ENCODE measurements around the gene ZNF442. TPM values are rescaled to one million over a fixed set of nuclear protein-coding genes. Genes with fewer than 3 reads are reported as not detected.
A peak's percentile ranks its signal among the peaks of the same experiment; 100 is the strongest.
"Not testable (repeated sequence)": the region's sequence is repeated elsewhere in the genome, so short reads cannot be mapped to it uniquely, and the experiment has no call there.

ZNF442 gene
- total and polyA plus RNA-seq, 4 donors = 2.9 to 13.2 (median 7.4) TPM

DNA sequence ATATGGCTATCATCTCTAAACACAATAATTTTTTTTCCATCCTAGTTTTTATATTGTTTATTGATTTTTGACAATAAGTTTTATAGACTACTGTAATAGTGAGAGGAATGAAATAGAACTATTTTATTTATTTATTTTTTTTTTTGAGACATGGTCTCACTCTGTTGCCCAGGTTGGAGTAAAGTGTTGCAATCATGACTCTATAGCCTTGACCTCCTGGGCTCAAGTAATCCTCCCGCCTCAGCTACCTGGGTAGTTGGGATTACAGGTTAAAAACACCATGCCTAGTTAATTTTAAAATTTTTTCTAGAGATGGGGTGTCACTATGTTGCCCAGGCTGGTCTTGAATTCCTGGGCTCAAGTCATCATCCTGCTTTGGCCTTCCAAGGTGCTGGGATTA is 8.5 kb upstream of the ZNF442 start:
- Histone ChIP-seq H3K4me3 (ENCODE audit: low read depth, low read length) (no peak overlapping the region), H3K36me3 (ENCODE audit: control insufficient read depth, insufficient read depth, low read length) (no peaks in the 10 kb centered on the region), H3K27ac (ENCODE audit: low read depth, low read length) (no peak overlapping the region), H3K4me1 (ENCODE audit: control insufficient read depth, insufficient read depth, low read length) (no peaks in the 10 kb centered on the region), H3K27me3 (ENCODE audit: control insufficient read depth, insufficient read depth, low read length) (no peaks in the 10 kb centered on the region), H3K9me3 (ENCODE audit: control insufficient read depth, insufficient read depth, low read length) (no peaks in the 10 kb centered on the region)
- WGBS (ENCODE audit: insufficient coverage) = no CpG with 5 or more reads among the region's 1 CpG
- DNase-seq (ENCODE audit: low read depth in 4 of 6, low spot score in 6 of 6) = no peak

DNA sequence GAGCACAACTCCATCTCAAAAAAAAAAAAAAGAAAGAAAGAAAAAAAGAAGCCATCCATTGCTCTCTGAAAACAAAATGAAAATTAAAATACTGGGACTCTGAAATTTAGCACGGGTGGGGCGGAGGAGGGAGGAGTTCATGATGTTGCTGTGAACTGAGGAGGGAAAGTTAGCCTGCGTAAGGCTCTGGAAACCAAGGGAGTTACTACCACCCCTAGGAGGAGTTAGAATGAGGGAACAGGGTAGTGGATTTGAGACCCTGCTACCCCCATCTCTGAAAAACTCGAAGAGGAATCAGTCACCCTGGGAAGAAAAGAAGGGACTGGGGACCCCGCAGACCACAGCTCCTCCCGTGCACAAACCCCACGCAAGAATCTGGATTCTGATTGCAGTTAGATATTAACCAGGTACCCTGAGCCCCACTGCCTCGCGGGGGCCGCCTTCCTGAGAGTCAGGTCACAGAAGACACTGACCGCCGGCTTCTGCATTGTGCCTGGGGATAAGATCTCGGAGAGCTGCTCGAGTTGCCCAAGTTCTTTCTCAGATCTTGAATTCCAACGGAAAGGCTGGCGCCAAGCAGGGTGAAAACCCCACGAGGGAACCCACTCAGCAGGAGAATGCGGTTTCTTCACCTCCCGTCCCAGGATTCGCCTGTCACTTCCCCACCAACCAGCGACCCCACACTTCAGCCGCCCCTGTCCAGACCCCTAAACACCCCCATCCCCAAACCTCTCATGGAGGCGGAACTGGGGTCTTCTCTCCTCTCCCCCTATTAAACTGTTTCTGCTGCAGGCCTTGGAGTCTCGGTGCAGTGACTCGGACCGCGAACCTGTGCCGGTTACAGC is 870 bp downstream of the ZNF442 start:
- DNase-seq (ENCODE audit: low read depth in 4 of 6, low spot score in 6 of 6) = peak in 5 of 6 donors; percentile 1 to 29 (median 9)
- H3K4me3 ChIP-seq (ENCODE audit: low read depth, low read length) = peak overlapping the region; percentile 84
- H3K27ac ChIP-seq (ENCODE audit: low read depth, low read length) = peak overlapping the region; percentile 96
- H3K9me3 ChIP-seq (ENCODE audit: control insufficient read depth, insufficient read depth, low read length) = no peaks in the 10 kb centered on the region
- WGBS (ENCODE audit: insufficient coverage) = 3% methylated on average over 23 of the region's 28 CpGs
- H3K36me3 ChIP-seq (ENCODE audit: control insufficient read depth, insufficient read depth, low read length) = peaks cover 3% of the 10 kb centered on the region
- no peaks in the 10 kb centered on the region for H3K27me3 ChIP-seq (ENCODE audit: control insufficient read depth, insufficient read depth, low read length)
- peaks cover 20% of the 10 kb centered on the region for H3K4me1 ChIP-seq (ENCODE audit: control insufficient read depth, insufficient read depth, low read length)

DNA sequence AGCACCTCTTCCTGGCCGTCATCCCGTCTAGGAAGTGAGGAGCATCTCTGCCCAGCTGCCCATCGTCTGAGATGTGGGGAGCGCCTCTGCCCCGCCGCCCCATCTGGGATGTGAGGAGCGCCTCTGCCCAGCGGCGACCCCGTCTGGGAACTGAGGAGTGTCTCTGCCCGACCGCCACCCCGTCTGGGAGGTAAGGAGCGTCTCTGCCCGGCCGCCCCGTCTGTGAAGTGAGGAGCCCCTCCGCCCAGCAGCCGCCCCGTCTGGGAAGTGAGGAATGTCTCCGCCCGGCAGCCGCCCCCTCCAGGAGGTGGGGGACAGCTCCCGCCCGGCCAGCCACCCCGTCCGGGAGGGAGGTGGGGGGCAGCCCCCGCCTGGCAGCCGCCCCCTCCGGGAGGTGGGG is 3.2 kb downstream of the ZNF442 start:
- not testable (repeated sequence) for H3K4me3 ChIP-seq (ENCODE audit: low read depth, low read length); H3K9me3 ChIP-seq (ENCODE audit: control insufficient read depth, insufficient read depth, low read length); DNase-seq (ENCODE audit: low read depth in 4 of 6, low spot score in 6 of 6); H3K36me3 ChIP-seq (ENCODE audit: control insufficient read depth, insufficient read depth, low read length); H3K27me3 ChIP-seq (ENCODE audit: control insufficient read depth, insufficient read depth, low read length); H3K27ac ChIP-seq (ENCODE audit: low read depth, low read length)
- peaks cover 20% of the 10 kb centered on the region for H3K4me1 ChIP-seq (ENCODE audit: control insufficient read depth, insufficient read depth, low read length)
- 97% methylated on average over 20 of the region's 30 CpGs for WGBS (ENCODE audit: insufficient coverage)

DNA sequence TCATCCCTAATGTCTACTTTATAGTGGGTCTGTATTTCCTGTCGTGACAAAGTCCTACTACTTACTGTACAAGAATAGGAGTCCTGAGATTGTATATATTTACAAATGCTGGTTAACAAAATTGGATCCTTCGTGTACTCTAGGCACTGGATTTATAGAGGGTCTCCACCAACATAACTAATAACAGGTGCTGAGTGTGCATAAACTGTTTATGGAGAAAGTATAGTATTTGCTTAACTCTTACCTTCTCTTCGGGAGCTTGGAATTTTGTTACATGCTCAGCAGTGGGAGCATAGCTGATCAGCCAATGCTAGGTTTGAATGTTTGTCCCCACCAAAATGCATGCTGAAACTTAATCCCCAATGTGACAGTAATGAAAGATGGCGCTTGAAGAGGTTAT is 12.1 kb downstream of the ZNF442 start:
- no peaks in the 10 kb centered on the region for H3K27me3 ChIP-seq (ENCODE audit: control insufficient read depth, insufficient read depth, low read length)
- no peaks in the 10 kb centered on the region for H3K4me1 ChIP-seq (ENCODE audit: control insufficient read depth, insufficient read depth, low read length)
- peaks cover 7% of the 10 kb centered on the region for H3K36me3 ChIP-seq (ENCODE audit: control insufficient read depth, insufficient read depth, low read length)
- no peak overlapping the region for H3K4me3 ChIP-seq (ENCODE audit: low read depth, low read length)
- no CpG with 5 or more reads among the region's 4 CpGs for WGBS (ENCODE audit: insufficient coverage)
- H3K9me3 ChIP-seq (ENCODE audit: control insufficient read depth, insufficient read depth, low read length) = peaks cover 20% of the 10 kb centered on the region
- no peak overlapping the region for H3K27ac ChIP-seq (ENCODE audit: low read depth, low read length)
- DNase-seq (ENCODE audit: low read depth in 4 of 6, low spot score in 6 of 6) = no peak

DNA sequence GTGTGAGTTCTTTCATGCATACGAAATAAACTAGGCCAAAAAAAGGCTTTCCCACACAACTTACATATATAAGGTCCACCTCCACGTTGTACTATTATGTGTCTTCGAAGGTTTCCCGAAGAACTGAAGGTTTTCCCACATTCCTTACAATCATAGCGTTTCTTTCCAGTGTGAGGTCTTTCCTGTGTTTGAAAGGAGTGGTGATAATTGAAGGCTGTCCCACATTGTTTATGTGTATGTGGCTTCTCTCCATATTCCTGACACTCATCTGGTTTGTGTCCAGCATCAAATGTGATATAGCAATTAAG is 14.6 kb downstream of the ZNF442 start:
- Histone ChIP-seq H3K4me3 (ENCODE audit: low read depth, low read length) (no peak overlapping the region), H3K27me3 (ENCODE audit: control insufficient read depth, insufficient read depth, low read length) (no peaks in the 10 kb centered on the region), H3K9me3 (ENCODE audit: control insufficient read depth, insufficient read depth, low read length) (peaks cover 27% of the 10 kb centered on the region), H3K4me1 (ENCODE audit: control insufficient read depth, insufficient read depth, low read length) (no peaks in the 10 kb centered on the region), H3K36me3 (ENCODE audit: control insufficient read depth, insufficient read depth, low read length) (peaks cover 7% of the 10 kb centered on the region), H3K27ac (ENCODE audit: low read depth, low read length) (no peak overlapping the region)
- no peak for DNase-seq (ENCODE audit: low read depth in 4 of 6, low spot score in 6 of 6)
- WGBS (ENCODE audit: insufficient coverage) = 82% methylated on average over 1 of the region's 5 CpGs

DNA sequence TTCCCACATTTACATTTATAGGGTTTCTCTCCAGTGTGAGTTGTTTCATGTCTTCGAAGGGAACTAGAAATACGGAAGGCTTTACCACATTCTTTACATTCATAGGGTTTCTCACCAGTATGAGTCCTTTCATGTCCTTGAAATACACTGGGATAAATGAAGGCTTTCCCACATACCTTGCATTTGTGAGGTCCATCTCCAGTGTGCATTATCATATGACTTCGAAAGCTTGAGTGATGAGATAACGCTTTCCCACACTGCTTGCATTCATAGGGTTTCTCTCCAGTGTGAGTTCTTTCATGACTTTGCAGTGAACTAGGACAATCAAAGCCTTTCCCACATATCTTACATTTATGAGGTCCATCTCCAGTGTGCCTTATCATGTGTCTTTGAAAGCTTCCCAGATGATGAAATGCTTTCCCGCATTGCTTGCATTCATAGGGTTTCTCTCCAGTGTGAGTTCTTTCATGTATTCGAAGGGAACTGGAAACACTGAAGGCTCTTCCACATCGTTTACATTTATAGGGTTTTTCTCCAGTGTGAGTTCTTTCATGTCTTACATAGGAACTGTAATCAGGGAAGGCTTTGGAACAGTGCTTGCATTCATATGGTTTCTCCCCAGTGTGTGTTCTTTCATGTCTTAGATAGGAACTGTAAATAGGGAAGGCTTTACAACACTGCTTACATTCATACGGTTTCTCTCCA is 15.1 kb downstream of the ZNF442 start:
- peaks cover 27% of the 10 kb centered on the region for H3K9me3 ChIP-seq (ENCODE audit: control insufficient read depth, insufficient read depth, low read length)
- 94% methylated on average over 6 of the region's 8 CpGs for WGBS (ENCODE audit: insufficient coverage)
- no peaks in the 10 kb centered on the region for H3K27me3 ChIP-seq (ENCODE audit: control insufficient read depth, insufficient read depth, low read length)
- peaks cover 7% of the 10 kb centered on the region for H3K36me3 ChIP-seq (ENCODE audit: control insufficient read depth, insufficient read depth, low read length)
- DNase-seq (ENCODE audit: low read depth in 4 of 6, low spot score in 6 of 6) = no peak
- H3K4me1 ChIP-seq (ENCODE audit: control insufficient read depth, insufficient read depth, low read length) = no peaks in the 10 kb centered on the region
- H3K4me3 ChIP-seq (ENCODE audit: low read depth, low read length) = no peak overlapping the region
- no peak overlapping the region for H3K27ac ChIP-seq (ENCODE audit: low read depth, low read length)

DNA sequence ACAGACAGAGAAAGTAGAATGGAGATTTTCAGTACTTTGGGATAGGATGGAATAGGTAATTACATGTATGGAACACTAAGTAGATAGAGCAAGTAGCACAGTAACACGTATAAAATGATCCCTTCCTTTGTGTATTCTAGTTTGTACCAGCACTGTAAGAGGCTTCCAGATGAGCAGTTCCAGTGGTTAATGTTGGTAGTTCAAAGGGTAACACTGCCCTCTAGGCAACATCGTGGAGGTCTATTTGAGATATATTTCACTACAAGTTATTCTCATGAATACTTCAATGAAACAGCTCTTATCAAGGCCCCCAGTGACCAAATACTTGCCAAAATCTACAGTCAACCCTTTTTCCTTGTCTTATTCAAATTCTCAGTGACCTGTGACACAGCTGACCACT is 18.6 kb downstream of the ZNF442 start:
- no peak for DNase-seq (ENCODE audit: low read depth in 4 of 6, low spot score in 6 of 6)
- WGBS (ENCODE audit: insufficient coverage) = no CpG with 5 or more reads among the region's 2 CpGs

DNA sequence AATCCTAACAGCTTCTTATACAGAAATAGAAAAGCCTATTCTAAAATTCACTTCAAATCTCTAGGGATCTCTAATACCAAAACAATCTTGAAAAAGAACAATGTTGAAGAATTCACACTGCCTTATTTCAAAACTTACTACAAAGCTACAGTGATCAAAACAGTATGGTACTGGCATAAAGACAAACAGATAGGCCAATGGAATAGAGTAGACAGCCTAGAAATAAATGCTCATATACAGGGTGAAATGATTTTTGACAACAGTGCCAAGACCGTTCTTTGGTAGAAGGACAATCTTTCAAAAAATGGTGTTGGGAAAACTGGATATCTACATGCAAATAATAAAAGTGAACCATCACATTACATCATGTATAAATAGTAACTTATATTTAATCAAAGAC is 20.3 kb downstream of the ZNF442 start:
- WGBS (ENCODE audit: insufficient coverage) = no CpG with 5 or more reads among the region's 1 CpG
- H3K27me3 ChIP-seq (ENCODE audit: control insufficient read depth, insufficient read depth, low read length) = no peaks in the 10 kb centered on the region
- H3K27ac ChIP-seq (ENCODE audit: low read depth, low read length) = no peak overlapping the region
- peaks cover 15% of the 10 kb centered on the region for H3K9me3 ChIP-seq (ENCODE audit: control insufficient read depth, insufficient read depth, low read length)
- no peak overlapping the region for H3K4me3 ChIP-seq (ENCODE audit: low read depth, low read length)
- no peaks in the 10 kb centered on the region for H3K36me3 ChIP-seq (ENCODE audit: control insufficient read depth, insufficient read depth, low read length)
- no peaks in the 10 kb centered on the region for H3K4me1 ChIP-seq (ENCODE audit: control insufficient read depth, insufficient read depth, low read length)
- DNase-seq (ENCODE audit: low read depth in 4 of 6, low spot score in 6 of 6) = no peak

More for the DNA sequence above, 18.6 kb downstream of the ZNF442 start:
- no peak overlapping the region for H3K4me3 ChIP-seq (ENCODE audit: low read depth, low read length)
- H3K27me3 ChIP-seq (ENCODE audit: control insufficient read depth, insufficient read depth, low read length) = no peaks in the 10 kb centered on the region
- H3K9me3 ChIP-seq (ENCODE audit: control insufficient read depth, insufficient read depth, low read length) = peaks cover 22% of the 10 kb centered on the region
- H3K27ac ChIP-seq (ENCODE audit: low read depth, low read length) = no peak overlapping the region
- H3K36me3 ChIP-seq (ENCODE audit: control insufficient read depth, insufficient read depth, low read length) = peaks cover 5% of the 10 kb centered on the region
- H3K4me1 ChIP-seq (ENCODE audit: control insufficient read depth, insufficient read depth, low read length) = no peaks in the 10 kb centered on the region

DNA sequence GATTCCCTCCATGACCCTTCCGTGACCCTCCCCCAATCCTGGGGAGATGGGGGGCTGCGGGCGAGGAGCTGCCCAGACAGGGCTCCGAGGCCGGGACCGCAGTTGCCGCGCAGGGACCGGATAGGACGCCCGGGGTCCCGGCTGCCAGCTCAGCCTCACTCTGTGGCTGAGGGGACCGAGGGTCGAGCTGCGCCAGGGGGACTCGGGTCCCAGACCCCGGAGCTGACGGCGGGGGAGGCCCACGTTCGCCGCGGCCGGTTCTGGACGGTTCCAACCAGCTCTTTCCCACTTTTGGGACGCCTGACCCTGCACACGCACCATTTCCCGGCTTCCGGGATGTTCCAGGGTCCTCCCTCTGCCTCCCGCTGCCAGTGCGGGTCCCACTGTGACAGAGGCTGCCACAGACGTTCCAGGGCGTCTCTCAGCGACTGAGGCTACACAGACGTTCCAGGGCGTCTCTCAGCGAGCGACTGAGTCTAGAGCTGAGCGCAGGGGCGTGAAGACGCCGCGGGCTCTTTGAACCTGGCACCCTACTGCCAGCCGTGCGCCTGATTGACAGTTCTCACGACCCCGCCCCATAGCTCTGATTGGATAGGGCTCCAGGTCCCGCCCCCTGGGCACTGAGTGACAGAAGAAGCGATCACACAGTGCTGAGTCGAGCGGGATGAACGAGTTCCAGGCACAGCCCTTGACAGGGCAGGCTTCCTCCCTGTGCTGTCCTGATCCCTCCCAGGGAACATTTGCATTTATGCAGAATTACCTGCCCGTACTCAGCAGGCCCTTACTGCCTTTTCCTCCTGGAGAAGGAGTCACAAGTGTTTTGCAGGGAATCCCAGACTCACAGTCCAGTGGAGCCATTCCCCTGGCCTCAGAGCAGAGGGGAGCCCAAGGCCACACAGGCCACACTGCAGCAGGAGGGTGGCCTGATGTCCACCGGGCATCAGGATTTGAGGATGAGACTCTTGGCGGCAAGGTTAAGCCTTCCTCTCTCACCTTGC is 32.0 kb downstream of the ZNF442 start, which contains the start of gene ZNF563:
Gene ZNF563 (minus strand): TSS at position 472 of the 998 bp plus-strand sequence. CDS start 151 bp downstream, at position 321.
- peak; percentile 88 to 99 (median 94) for DNase-seq (ENCODE audit: low read depth in 4 of 6, low spot score in 6 of 6)
- H3K9me3 ChIP-seq (ENCODE audit: control insufficient read depth, insufficient read depth, low read length) = no peaks in the 10 kb centered on the region
- H3K36me3 ChIP-seq (ENCODE audit: control insufficient read depth, insufficient read depth, low read length) = peaks cover 4% of the 10 kb centered on the region
- H3K4me1 ChIP-seq (ENCODE audit: control insufficient read depth, insufficient read depth, low read length) = peaks cover 15% of the 10 kb centered on the region
- peak within 1 kb of the TSS; percentile 90 for H3K4me3 ChIP-seq (ENCODE audit: low read depth, low read length)
- no peaks in the 10 kb centered on the region for H3K27me3 ChIP-seq (ENCODE audit: control insufficient read depth, insufficient read depth, low read length)
- WGBS (ENCODE audit: insufficient coverage) = under 1% methylated on average over 53 of the region's 55 CpGs
- peak within 1 kb of the TSS; percentile 84 for H3K27ac ChIP-seq (ENCODE audit: low read depth, low read length)

Measured in spinal cord (tissue), 10 donors.